Measurements from ENCODE around the gene PTPRG. TPM values are rescaled to one million over a fixed set of nuclear protein-coding genes. Genes with fewer than 3 reads are reported as not detected.

The PTPRG gene
- total RNA-seq, 2 experiments from 2014 or later = 0.13 to 0.70 TPM

DNA sequence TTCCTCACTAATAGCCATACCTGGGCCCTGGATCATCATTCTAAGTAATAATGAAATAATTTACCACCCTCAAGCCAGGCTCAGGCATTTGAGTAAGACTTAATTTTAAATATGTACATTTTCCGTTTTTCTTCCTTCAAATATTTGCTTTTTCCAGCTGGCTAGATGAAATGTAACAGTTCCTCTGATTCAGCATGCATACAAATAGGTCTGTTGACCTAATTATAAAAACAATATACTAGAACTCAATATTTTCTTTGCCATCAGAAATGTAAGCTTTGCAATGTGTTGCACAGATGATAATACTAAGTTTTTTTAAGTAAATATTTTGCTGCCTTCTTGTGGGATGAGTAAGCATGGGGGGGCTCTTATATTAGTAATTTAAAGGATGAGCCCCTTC, 720.4 kb downstream of the PTPRG start:
- Histone ChIP-seq H3K27ac (ENCODE audit: low read depth, low read length, poor library complexity, severe bottlenecking) (no peak overlapping the region), H4K20me1 (ENCODE audit: insufficient read depth, low read length) (no peaks in the 10 kb centered on the region), H3K9me3 (ENCODE audit: low read length) (no peaks in the 10 kb centered on the region), H3K4me2 (ENCODE audit: low read length) (no peak overlapping the region), H3K36me3 (ENCODE audit: insufficient read depth, low read length) (no peaks in the 10 kb centered on the region), H3K9me2 (ENCODE audit: insufficient read depth, low read length) (no peaks in the 10 kb centered on the region), H2AFZ (ENCODE audit: low read length) (no peak overlapping the region), H3K4me3 (ENCODE audit: low read depth, low read length, poor library complexity, severe bottlenecking) (no peak overlapping the region), H3K4me1 (ENCODE audit: insufficient read depth, low read length, poor library complexity, severe bottlenecking) (no peaks in the 10 kb centered on the region), H3K79me2 (ENCODE audit: insufficient read depth, low read depth, low read length) (no peaks in the 10 kb centered on the region)
- no TSS peak for BruUV-seq (replicated peaks)
- no peak for DNase-seq (ENCODE audit: low spot score)
- CTCF ChIA-PET (ENCODE audit: unreplicated experiment) = no interaction called here
- intact Hi-C loops (cut with micrococcal nuclease; ENCODE audit: unreplicated experiment) = no loop called here
- POLR2A ChIA-PET = no interaction called here
- TF ChIP-seq EZH2phosphoT487 (IDR thresholded peaks at IDR 0.05; ENCODE audit: borderline replicate concordance, low read depth, low read length) = no peak
- TF ChIP-seq, protein P1, sequence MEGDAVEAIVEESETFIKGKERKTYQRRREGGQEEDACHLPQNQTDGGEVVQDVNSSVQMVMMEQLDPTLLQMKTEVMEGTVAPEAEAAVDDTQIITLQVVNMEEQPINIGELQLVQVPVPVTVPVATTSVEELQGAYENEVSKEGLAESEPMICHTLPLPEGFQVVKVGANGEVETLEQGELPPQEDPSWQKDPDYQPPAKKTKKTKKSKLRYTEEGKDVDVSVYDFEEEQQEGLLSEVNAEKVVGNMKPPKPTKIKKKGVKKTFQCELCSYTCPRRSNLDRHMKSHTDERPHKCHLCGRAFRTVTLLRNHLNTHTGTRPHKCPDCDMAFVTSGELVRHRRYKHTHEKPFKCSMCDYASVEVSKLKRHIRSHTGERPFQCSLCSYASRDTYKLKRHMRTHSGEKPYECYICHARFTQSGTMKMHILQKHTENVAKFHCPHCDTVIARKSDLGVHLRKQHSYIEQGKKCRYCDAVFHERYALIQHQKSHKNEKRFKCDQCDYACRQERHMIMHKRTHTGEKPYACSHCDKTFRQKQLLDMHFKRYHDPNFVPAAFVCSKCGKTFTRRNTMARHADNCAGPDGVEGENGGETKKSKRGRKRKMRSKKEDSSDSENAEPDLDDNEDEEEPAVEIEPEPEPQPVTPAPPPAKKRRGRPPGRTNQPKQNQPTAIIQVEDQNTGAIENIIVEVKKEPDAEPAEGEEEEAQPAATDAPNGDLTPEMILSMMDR (conservative IDR thresholded peaks at IDR 0.05; ENCODE audit: low read length) = no peak

DNA sequence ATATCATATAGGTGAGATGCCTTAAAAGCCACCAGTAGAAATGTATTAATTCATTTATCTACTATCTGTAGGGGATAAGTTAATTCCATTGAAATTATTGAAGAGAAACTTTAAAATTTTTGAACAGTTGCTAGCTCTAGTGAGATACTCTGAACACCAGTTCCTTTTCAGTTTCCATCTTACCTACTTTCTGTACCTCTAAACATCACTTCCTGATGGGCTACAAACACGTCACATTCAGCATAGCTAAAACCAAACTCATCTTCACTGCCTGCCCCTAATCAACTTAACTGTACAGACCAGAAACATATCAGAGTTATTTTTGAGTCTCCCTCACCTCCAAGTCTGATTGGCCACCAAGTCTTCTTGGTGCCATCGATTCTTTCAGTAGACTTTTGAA, 723.1 kb downstream of the PTPRG start:
- H3K4me1 ChIP-seq (ENCODE audit: insufficient read depth, low read length, poor library complexity, severe bottlenecking) = no peaks in the 10 kb centered on the region
- no peaks in the 10 kb centered on the region for H4K20me1 ChIP-seq (ENCODE audit: insufficient read depth, low read length)
- no peaks in the 10 kb centered on the region for H3K36me3 ChIP-seq (ENCODE audit: insufficient read depth, low read length)
- H3K4me3 ChIP-seq (ENCODE audit: low read depth, low read length, poor library complexity, severe bottlenecking) = no peak overlapping the region
- H2AFZ ChIP-seq (ENCODE audit: low read length) = no peak overlapping the region
- POLR2A ChIA-PET = interaction anchor here (1.6 kb wide), 1 partner anchor 10 kb away, joined by 5 read pairs; no protein-coding TSS in a partner anchor
- TF ChIP-seq, protein P1 (conservative IDR thresholded peaks at IDR 0.05; ENCODE audit: low read length) = no peak
- TF ChIP-seq EZH2phosphoT487 (IDR thresholded peaks at IDR 0.05; ENCODE audit: borderline replicate concordance, low read depth, low read length) = no peak
- BruUV-seq (replicated peaks) = no TSS peak
- intact Hi-C loops (cut with micrococcal nuclease; ENCODE audit: unreplicated experiment) = no loop called here
- no peak overlapping the region for H3K4me2 ChIP-seq (ENCODE audit: low read length)
- H3K9me3 ChIP-seq (ENCODE audit: low read length) = no peaks in the 10 kb centered on the region
- CTCF ChIA-PET (ENCODE audit: unreplicated experiment) = no interaction called here
- no peaks in the 10 kb centered on the region for H3K79me2 ChIP-seq (ENCODE audit: insufficient read depth, low read depth, low read length)
- no peak overlapping the region for H3K27ac ChIP-seq (ENCODE audit: low read depth, low read length, poor library complexity, severe bottlenecking)
- no peaks in the 10 kb centered on the region for H3K9me2 ChIP-seq (ENCODE audit: insufficient read depth, low read length)
- no peak for DNase-seq (ENCODE audit: low spot score)

DNA sequence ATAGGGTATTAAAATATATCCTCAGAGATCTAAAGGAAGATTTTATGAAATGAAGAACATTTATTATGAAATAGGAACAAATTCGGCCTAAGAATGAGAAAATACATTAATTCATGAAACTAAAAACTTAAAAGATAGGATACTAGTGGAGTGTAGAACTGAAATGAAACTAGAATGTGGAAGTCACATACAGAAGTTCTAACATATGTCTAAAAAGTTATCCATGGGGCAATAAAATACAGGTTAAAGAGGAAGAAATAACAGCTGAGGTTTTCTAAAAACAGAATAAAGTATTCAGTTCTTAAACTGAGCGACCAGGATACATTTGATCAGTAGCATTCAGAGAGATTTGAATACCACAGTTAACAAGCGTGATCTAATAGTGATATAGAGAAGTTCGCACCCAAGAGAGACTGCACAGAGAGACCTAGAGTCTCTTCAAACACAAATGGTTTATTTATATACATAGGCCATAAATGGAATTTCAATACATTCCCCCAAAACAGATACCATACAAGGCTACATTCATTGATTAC, 726.1 kb downstream of the PTPRG start:
- Histone ChIP-seq H3K4me3 (ENCODE audit: low read depth, low read length, poor library complexity, severe bottlenecking) (no peak overlapping the region), H4K20me1 (ENCODE audit: insufficient read depth, low read length) (no peaks in the 10 kb centered on the region), H3K36me3 (ENCODE audit: insufficient read depth, low read length) (no peaks in the 10 kb centered on the region), H3K4me1 (ENCODE audit: insufficient read depth, low read length, poor library complexity, severe bottlenecking) (no peaks in the 10 kb centered on the region), H3K9me2 (ENCODE audit: insufficient read depth, low read length) (no peaks in the 10 kb centered on the region), H3K9me3 (ENCODE audit: low read length) (no peaks in the 10 kb centered on the region), H3K27ac (ENCODE audit: low read depth, low read length, poor library complexity, severe bottlenecking) (no peak overlapping the region), H3K79me2 (ENCODE audit: insufficient read depth, low read depth, low read length) (no peaks in the 10 kb centered on the region), H2AFZ (ENCODE audit: low read length) (no peak overlapping the region), H3K4me2 (ENCODE audit: low read length) (no peak overlapping the region)
- CTCF ChIA-PET (ENCODE audit: unreplicated experiment) = no interaction called here
- intact Hi-C loops (cut with micrococcal nuclease; ENCODE audit: unreplicated experiment) = no loop called here
- POLR2A ChIA-PET = no interaction called here
- TF ChIP-seq, protein P1 (conservative IDR thresholded peaks at IDR 0.05; ENCODE audit: low read length) = no peak
- no peak for TF ChIP-seq EZH2phosphoT487 (IDR thresholded peaks at IDR 0.05; ENCODE audit: borderline replicate concordance, low read depth, low read length)
- BruUV-seq (replicated peaks) = no TSS peak
- no peak for DNase-seq (ENCODE audit: low spot score)
